ENCODE measurements around the gene ZNF391. TPM values are rescaled to one million over a fixed set of nuclear protein-coding genes. Genes with fewer than 3 reads are reported as not detected.

Gene ZNF391
- total RNA-seq, 4 donors from 2014 or later: 0.53 to 1.3 (median 0.97) TPM

- 63 to 93% methylated on average over 1 of the region's 1 CpG for whole genome bisulfite sequencing, 2 donors
- H3K27ac ChIP-seq: no peak overlapping the region
- intact Hi-C loops (cut with DNase I): no loop called here
- no peaks in the 10 kb centered on the region for H3K27me3 ChIP-seq
- no peaks in the 10 kb centered on the region for H3K4me1 ChIP-seq
- no peaks in the 10 kb centered on the region for H3K36me3 ChIP-seq
- DNase-seq: no peak
- TF ChIP-seq POLR2A (IDR thresholded peaks at IDR 0.05) (no peak), CTCF (IDR thresholded peaks at IDR 0.05) (no peak)
- peaks cover 0 to 17% (median 0%) of the 10 kb centered on the region in 3 donors for H3K9me3 ChIP-seq
- no peak overlapping the region for H3K4me3 ChIP-seq
Measured at GRCh38 chr6:27433714-27434113, 45.2 kb downstream of the ZNF391 start.

DNA sequence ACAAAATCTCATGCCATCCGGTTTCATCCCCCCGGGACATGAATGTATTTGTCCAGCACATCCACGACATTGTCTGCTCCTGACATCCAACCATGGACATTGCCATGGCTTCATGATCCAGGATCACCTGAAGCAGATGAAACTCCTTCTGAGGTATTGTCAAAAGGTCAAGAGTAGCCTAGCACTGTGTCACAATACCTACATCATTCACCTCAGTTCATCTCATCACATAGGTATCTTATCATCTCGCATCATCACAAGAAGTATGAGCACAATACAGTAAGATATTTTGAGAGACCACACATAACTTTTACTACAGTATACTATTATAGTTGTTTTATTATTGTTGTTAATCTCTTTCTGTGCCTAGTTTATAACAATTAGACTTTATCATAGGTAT, 50.8 kb downstream of the ZNF391 start:
- intact Hi-C loops (cut with DNase I): no loop called here
- Histone ChIP-seq H3K36me3 (no peaks in the 10 kb centered on the region), H3K4me1 (no peaks in the 10 kb centered on the region), H3K27ac (no peak overlapping the region), H3K27me3 (no peaks in the 10 kb centered on the region), H3K4me3 (no peak overlapping the region), H3K9me3 (peaks cover 0 to 16% (median 3%) of the 10 kb centered on the region in 3 donors)
- DNase-seq: no peak
- TF ChIP-seq POLR2A (IDR thresholded peaks at IDR 0.05): no peak
- TF ChIP-seq CTCF (IDR thresholded peaks at IDR 0.05): no peak
- WGBS, 2 donors: 86 to 91% methylated on average over 4 of the region's 4 CpGs

- Histone ChIP-seq H3K36me3 (no peaks in the 10 kb centered on the region), H3K27ac (no peak overlapping the region), H3K27me3 (no peaks in the 10 kb centered on the region), H3K4me3 (no peak overlapping the region), H3K9me3 (peaks cover 0 to 30% (median 3%) of the 10 kb centered on the region in 3 donors), H3K4me1 (no peaks in the 10 kb centered on the region)
- WGBS, 2 donors: 59 to 72% methylated on average over 3 of the region's 3 CpGs
- no peak for TF ChIP-seq CTCF (IDR thresholded peaks at IDR 0.05)
- TF ChIP-seq POLR2A (IDR thresholded peaks at IDR 0.05): no peak
- intact Hi-C loops (cut with DNase I): no loop called here
- no peak for DNase-seq
Measured at GRCh38 chr6:27441001-27441400, 52.4 kb downstream of the ZNF391 start.

- Histone ChIP-seq H3K27ac (no peak overlapping the region), H3K4me1 (no peaks in the 10 kb centered on the region), H3K36me3 (peaks cover 0 to 10% (median 0%) of the 10 kb centered on the region in 3 donors), H3K27me3 (no peaks in the 10 kb centered on the region), H3K9me3 (peaks cover 0 to 44% (median 16%) of the 10 kb centered on the region in 3 donors), H3K4me3 (no peak overlapping the region)
- no peak for DNase-seq
- TF ChIP-seq POLR2A (IDR thresholded peaks at IDR 0.05): no peak
- TF ChIP-seq CTCF (IDR thresholded peaks at IDR 0.05): no peak
- intact Hi-C loops (cut with DNase I): no loop called here
- WGBS, 2 donors: 63 to 75% methylated on average over 1 of the region's 1 CpG
Measured at GRCh38 chr6:27442932-27443331, 54.4 kb downstream of the ZNF391 start.

DNA sequence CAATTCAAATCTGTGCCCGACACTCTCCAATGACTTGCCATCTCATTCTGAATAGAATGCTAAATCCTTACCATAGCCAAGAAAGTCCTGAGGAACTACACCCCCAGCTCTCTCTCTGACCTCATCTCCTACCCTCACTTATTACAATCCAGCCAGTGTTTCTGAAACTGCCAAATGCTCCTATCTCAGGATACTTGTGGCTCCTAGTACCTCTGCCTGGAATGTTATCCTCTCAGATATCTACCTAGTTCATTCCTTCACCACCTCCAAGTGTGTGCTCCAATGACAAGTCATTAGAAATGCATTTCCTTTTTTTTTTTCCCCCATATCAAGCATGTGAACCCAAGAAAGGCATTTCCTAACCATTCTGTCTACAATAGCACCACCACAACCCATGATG, 59.9 kb downstream of the ZNF391 start:
- no peaks in the 10 kb centered on the region for H3K27me3 ChIP-seq
- no peak for TF ChIP-seq CTCF (IDR thresholded peaks at IDR 0.05)
- no peak for TF ChIP-seq POLR2A (IDR thresholded peaks at IDR 0.05)
- H3K4me1 ChIP-seq: no peaks in the 10 kb centered on the region
- no peak overlapping the region for H3K27ac ChIP-seq
- no peak overlapping the region for H3K4me3 ChIP-seq
- DNase-seq: no peak
- 92 to 100% methylated on average over 1 of the region's 1 CpG for WGBS, 2 donors
- H3K36me3 ChIP-seq: peaks cover 0 to 57% (median 16%) of the 10 kb centered on the region in 3 donors
- intact Hi-C loops (cut with DNase I): no loop called here
- H3K9me3 ChIP-seq: peaks cover 6 to 88% (median 55%) of the 10 kb centered on the region in 3 donors

Data from esophagus squamous epithelium (tissue), 5 donors.